ENCODE data around the gene TBC1D14.

GRCh38 chr4:7016086-7016485, 106.5 kb downstream of the TBC1D14 start:
- TF ChIP-seq POLR2A (IDR thresholded peaks at IDR 0.05) (no peak), CTCF (IDR thresholded peaks at IDR 0.05) (no peak)

Data from heart left ventricle (tissue), 13 donors.